Adrenal gland (tissue), 5 donors: Measurements from ENCODE around the gene KCNK7.

Experiments used
- CTCF ChIP-seq, 6 experiments: fragments of 450-650 bp in 4 of 6; fragments of 200-600 bp in 2 of 6; sonication (generic) in 1 of 6; IDR thresholded peaks; 1 replicate in 5 of 6; 2 replicates in 1 of 6; pipeline versions ENCODE4 v1.5.1 to v1.8.0; 2016 to 2021; ENCODE audit warnings: antibody characterized with exemption in 6 of 6, mild to moderate bottlenecking in 2 of 6, moderate library complexity in 1 of 6
- POLR2A ChIP-seq, 2 donors: fragments of 450-650 bp; IDR thresholded peaks; one replicate each; pipeline ENCODE4 v1.6.1; 2017; ENCODE audit warnings: antibody characterized with exemption in 2 of 2, mild to moderate bottlenecking in 2 of 2, moderate library complexity in 1 of 2
- donor health status: DM: no; HTN: no; CAD: no.

DNA sequence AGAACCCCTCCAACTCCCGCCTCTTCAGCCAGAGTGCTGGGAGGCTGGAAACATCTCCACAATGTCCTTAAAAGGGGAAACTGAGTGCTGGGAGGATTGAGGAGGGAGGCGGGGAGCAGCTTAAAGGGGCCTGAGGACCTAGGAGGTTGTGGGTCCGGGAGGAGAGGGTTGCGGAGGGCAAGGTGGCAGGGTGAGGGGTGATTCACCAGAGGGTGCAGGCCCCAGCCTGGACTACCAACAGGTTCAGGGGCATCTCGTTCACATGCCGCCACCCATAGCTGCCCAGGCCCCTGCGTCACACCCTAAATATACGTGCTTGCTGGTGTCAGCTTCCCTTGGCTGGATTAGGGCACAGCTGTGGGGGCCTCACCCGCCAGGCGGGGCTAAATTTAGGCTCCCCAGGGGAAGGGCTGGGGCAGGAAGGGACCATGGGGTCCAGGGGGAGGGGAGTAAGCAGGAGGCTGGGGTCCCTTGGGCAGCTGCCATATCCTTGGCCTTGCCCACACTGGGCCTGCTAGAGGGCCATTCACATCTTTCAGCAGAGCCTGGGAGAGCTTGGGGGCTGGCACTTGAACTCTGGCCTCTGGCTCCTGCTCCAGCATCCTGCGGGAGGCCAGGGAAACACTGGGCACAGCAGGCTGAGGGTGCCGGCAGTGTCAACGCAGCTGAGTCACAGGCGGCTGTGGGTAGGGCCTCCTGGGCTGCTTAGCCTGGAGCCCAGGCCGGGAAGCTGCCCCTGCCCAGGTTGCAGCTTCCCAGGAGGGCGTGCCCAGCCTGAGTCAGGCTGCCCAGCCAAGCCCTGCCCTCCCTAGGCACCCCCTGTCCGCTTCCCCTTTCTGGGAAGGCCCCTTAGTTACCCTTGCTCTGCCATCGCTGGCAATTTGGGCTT is 18.5 kb downstream of the KCNK7 start:
- no peak for TF ChIP-seq POLR2A (IDR thresholded peaks at IDR 0.05)
- TF ChIP-seq CTCF (IDR thresholded peaks at IDR 0.05): no peak
